K562 (cell line): ENCODE measurements around the gene CALU. TPM values are rescaled to one million over a fixed set of nuclear protein-coding genes. Genes with fewer than 3 reads are reported as not detected.

Source experiments
- ERF ChIP-seq: fragments of 450-650 bp; formaldehyde crosslinking; IDR thresholded peaks from 2 replicates; pipeline ENCODE4 v1.4.0; 2020; ENCODE audit warnings: mild to moderate bottlenecking, mixed read lengths
- FOXK1 ChIP-seq: sonication (generic); formaldehyde crosslinking; IDR thresholded peaks from 2 replicates; pipeline ENCODE4 v1.8.0; 2022; ENCODE audit warnings: missing genetic modification reagents, mild to moderate bottlenecking, borderline replicate concordance
- HMGN3 ChIP-seq: IDR thresholded peaks from 2 replicates; pipeline ENCODE4 v1.6.1; 2011; ENCODE audit warnings: borderline replicate concordance, low read depth, mild to moderate bottlenecking, mixed read lengths, low read length; ENCODE audit not compliant: insufficient read length; ENCODE audit errors: extremely low read depth
- KLF6 ChIP-seq: fragments of 250-450 bp; sonication (Bioruptor Pico); IDR thresholded peaks from 2 replicates; pipeline ENCODE4 v1.4.0; 2020; ENCODE audit warnings: mild to moderate bottlenecking, moderate library complexity, borderline replicate concordance
- RBM17 ChIP-seq: fragments of 200-400 bp; formaldehyde crosslinking; IDR thresholded peaks from 2 replicates; pipeline ENCODE4 v1.6.1; 2017; ENCODE audit warnings: low read depth, mild to moderate bottlenecking, low read length, borderline replicate concordance
- SMC3 ChIP-seq: conservative IDR thresholded peaks from 2 replicates; pipeline ENCODE4 v1.6.1; 2011; ENCODE audit warnings: low read depth, low read length, improper control_type of control experiment; ENCODE audit not compliant: insufficient read depth
- STAT5A ChIP-seq: IDR thresholded peaks from 2 replicates; pipeline ENCODE4 v1.6.1; 2012; ENCODE audit warnings: low read length, inconsistent platforms, borderline replicate concordance
- TAF1 ChIP-seq: IDR thresholded peaks from 2 replicates; pipeline ENCODE4 v1.6.1; 2011; ENCODE audit warnings: mild to moderate bottlenecking, low read length, moderate library complexity; ENCODE audit not compliant: insufficient read depth, control insufficient read depth, severe bottlenecking; ENCODE audit errors: extremely low read depth
- ZNF140 ChIP-seq: fragments of 250-450 bp; sonication (Bioruptor Pico); IDR thresholded peaks from 2 replicates; pipeline ENCODE4 v1.8.0; 2021; ENCODE audit warnings: moderate library complexity, mild to moderate bottlenecking, inconsistent platforms
- ZNF165 ChIP-seq: fragments of 250-450 bp; sonication (Bioruptor Pico); IDR thresholded peaks from 2 replicates; pipeline ENCODE4 v1.4.0; 2020; ENCODE audit warnings: borderline replicate concordance
- ZNF696 ChIP-seq: fragments of 250-450 bp; sonication (Bioruptor Pico); conservative IDR thresholded peaks from 2 replicates; pipeline ENCODE4 v1.4.0; 2020; ENCODE audit warnings: mild to moderate bottlenecking, moderate library complexity
- polyA plus RNA-seq, 8 experiments: library from polyadenylated mRNA; depleted of rRNA in 4 of 8; stranded (reverse) in 5 of 8; unstranded in 3 of 8; fragments of >200 nt; fragmentation: Nextera tagmentation in 2 of 8; fragmentation: Illumina TruSeq in 1 of 8; extraction: Ambion mirVana in 2 of 8; extraction: Trizol in 1 of 8; gene quantifications; 2 replicates each; pipeline versions ENCODE4 v1.2.1 to v1.2.3, GENCODE V29; 2011 to 2014; ENCODE audit warnings: inconsistent platforms in 1 of 8, missing spikeins in 1 of 8
- total RNA-seq, 7 experiments: library from RNA; depleted of rRNA in 6 of 7; stranded (reverse); fragments of >200 nt in 6 of 7; fragmentation: Illumina TruSeq in 2 of 7; extraction: Trizol in 2 of 7; gene quantifications; 2 replicates each; pipeline versions ENCODE4 v1.2.1 to v1.2.3, GENCODE V29; 2011 to 2021; ENCODE audit warnings: low replicate concordance in 1 of 7
- TF ChIP-seq, protein P1 (sequence below): fragments of 450-650 bp; IDR thresholded peaks from 2 replicates; pipeline ENCODE4 v1.6.1; 2017; ENCODE audit warnings: antibody characterized with exemption, mild to moderate bottlenecking
- TF ChIP-seq, protein P2 (sequence below), 2 experiments: fragments of 450-650 bp in 1 of 2; sonication (generic) in 1 of 2; formaldehyde crosslinking in 1 of 2; IDR thresholded peaks in 1 of 2; conservative IDR thresholded peaks in 1 of 2; 2 replicates each; pipeline versions ENCODE4 v1.6.1 to v1.8.1; 2016 to 2023; ENCODE audit warnings: mild to moderate bottlenecking in 2 of 2, moderate library complexity in 2 of 2, inconsistent platforms in 1 of 2, missing genetic modification reagents in 1 of 2
- TF ChIP-seq, protein P3 (sequence below): fragments of 250-450 bp; sonication (Bioruptor Pico); IDR thresholded peaks from 2 replicates; pipeline ENCODE4 v1.8.0; 2022; ENCODE audit warnings: inconsistent platforms
- TF ChIP-seq, protein P4 (sequence below): fragments of 250-450 bp; sonication (Bioruptor Pico); IDR thresholded peaks from 2 replicates; pipeline ENCODE4 v1.5.0; 2021

CALU gene
- total and polyA plus RNA-seq, 9 of the 15 experiments (the other 6 are each of a cell fraction or from before 2014, with no cell fraction given) = 166 to 286 (median 215) TPM

DNA sequence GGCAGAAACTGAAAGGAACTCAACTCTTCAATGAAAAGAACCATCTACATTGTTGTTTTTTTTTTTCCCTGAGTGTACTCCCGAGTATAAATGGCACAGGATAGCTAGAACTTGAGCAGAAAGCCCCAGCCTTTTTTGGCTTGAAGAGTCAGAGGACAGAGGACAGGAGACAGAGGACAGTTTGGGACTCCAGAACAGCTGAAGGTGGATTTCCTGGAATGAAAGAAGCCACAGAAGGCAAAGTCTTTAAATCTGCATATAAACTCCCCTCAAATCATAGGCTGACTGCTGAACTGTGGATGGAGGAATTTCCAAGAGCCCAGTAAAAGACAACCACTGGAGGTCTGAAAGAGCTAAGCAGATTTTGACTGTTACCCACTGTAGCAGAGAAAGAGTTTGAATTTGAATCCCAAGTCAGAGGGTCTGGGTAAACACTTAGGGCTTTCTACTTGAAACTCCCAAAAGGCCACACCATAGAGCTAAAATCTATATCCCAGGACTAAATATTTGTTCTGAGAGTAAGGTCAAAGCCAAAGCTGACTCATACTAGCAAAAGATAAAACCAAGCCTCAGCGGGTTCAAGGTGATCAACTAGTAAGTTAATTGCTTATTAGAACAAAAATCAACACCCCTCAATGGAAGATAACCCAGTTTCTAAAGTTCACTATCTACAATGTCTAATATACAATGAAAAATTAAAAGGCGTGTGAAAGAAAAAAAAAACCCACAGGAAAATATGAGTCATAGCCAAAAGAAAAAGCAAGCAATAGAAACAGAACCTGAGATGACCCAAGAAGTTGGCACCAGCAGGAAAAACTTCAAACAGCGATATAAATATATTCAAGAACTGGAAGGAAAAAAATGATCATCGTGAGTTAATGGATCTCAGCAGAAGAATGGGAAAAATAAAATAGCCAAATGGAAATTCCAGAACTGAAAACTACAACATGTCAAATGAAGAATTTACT, 38.3 kb downstream of the CALU start (continued):
- TF ChIP-seq, protein P1, sequence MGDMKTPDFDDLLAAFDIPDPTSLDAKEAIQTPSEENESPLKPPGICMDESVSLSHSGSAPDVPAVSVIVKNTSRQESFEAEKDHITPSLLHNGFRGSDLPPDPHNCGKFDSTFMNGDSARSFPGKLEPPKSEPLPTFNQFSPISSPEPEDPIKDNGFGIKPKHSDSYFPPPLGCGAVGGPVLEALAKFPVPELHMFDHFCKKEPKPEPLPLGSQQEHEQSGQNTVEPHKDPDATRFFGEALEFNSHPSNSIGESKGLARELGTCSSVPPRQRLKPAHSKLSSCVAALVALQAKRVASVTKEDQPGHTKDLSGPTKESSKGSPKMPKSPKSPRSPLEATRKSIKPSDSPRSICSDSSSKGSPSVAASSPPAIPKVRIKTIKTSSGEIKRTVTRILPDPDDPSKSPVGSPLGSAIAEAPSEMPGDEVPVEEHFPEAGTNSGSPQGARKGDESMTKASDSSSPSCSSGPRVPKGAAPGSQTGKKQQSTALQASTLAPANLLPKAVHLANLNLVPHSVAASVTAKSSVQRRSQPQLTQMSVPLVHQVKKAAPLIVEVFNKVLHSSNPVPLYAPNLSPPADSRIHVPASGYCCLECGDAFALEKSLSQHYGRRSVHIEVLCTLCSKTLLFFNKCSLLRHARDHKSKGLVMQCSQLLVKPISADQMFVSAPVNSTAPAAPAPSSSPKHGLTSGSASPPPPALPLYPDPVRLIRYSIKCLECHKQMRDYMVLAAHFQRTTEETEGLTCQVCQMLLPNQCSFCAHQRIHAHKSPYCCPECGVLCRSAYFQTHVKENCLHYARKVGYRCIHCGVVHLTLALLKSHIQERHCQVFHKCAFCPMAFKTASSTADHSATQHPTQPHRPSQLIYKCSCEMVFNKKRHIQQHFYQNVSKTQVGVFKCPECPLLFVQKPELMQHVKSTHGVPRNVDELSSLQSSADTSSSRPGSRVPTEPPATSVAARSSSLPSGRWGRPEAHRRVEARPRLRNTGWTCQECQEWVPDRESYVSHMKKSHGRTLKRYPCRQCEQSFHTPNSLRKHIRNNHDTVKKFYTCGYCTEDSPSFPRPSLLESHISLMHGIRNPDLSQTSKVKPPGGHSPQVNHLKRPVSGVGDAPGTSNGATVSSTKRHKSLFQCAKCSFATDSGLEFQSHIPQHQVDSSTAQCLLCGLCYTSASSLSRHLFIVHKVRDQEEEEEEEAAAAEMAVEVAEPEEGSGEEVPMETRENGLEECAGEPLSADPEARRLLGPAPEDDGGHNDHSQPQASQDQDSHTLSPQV = no peak
- TF ChIP-seq, protein P2, sequence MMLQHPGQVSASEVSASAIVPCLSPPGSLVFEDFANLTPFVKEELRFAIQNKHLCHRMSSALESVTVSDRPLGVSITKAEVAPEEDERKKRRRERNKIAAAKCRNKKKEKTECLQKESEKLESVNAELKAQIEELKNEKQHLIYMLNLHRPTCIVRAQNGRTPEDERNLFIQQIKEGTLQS (IDR thresholded peaks at IDR 0.05) = peak; percentile 97
- TF ChIP-seq, protein P2 (CRISPR knock-in tag; conservative IDR thresholded peaks at IDR 0.05) = peak; percentile 99
- TF ChIP-seq ZNF696 (CRISPR knock-in tag) (no peak), HMGN3 (no peak), ERF (CRISPR knock-in tag) (no peak), SMC3 (no peak), STAT5A (no peak), ZNF140 (CRISPR knock-in tag) (no peak), RBM17 (no peak), FOXK1 (no peak), KLF6 (no peak), TAF1 (no peak), ZNF165 (no peak)
- TF ChIP-seq, protein P3, sequence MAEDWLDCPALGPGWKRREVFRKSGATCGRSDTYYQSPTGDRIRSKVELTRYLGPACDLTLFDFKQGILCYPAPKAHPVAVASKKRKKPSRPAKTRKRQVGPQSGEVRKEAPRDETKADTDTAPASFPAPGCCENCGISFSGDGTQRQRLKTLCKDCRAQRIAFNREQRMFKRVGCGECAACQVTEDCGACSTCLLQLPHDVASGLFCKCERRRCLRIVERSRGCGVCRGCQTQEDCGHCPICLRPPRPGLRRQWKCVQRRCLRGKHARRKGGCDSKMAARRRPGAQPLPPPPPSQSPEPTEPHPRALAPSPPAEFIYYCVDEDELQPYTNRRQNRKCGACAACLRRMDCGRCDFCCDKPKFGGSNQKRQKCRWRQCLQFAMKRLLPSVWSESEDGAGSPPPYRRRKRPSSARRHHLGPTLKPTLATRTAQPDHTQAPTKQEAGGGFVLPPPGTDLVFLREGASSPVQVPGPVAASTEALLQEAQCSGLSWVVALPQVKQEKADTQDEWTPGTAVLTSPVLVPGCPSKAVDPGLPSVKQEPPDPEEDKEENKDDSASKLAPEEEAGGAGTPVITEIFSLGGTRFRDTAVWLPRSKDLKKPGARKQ (CRISPR knock-in tag) = no peak
- TF ChIP-seq, protein P4, sequence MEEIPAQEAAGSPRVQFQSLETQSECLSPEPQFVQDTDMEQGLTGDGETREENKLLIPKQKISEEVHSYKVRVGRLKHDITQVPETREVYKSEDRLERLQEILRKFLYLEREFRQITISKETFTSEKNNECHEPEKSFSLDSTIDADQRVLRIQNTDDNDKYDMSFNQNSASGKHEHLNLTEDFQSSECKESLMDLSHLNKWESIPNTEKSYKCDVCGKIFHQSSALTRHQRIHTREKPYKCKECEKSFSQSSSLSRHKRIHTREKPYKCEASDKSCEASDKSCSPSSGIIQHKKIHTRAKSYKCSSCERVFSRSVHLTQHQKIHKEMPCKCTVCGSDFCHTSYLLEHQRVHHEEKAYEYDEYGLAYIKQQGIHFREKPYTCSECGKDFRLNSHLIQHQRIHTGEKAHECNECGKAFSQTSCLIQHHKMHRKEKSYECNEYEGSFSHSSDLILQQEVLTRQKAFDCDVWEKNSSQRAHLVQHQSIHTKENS = no peak
